RPMI8226 (cell line): ENCODE measurements around the gene MOGAT3.

Experiments
- DNase-seq: peaks from one replicate; pipeline ENCODE4 v3.0.0-alpha.2; 2015

The MOGAT3 gene, protein sequence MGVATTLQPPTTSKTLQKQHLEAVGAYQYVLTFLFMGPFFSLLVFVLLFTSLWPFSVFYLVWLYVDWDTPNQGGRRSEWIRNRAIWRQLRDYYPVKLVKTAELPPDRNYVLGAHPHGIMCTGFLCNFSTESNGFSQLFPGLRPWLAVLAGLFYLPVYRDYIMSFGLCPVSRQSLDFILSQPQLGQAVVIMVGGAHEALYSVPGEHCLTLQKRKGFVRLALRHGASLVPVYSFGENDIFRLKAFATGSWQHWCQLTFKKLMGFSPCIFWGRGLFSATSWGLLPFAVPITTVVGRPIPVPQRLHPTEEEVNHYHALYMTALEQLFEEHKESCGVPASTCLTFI

DNA sequence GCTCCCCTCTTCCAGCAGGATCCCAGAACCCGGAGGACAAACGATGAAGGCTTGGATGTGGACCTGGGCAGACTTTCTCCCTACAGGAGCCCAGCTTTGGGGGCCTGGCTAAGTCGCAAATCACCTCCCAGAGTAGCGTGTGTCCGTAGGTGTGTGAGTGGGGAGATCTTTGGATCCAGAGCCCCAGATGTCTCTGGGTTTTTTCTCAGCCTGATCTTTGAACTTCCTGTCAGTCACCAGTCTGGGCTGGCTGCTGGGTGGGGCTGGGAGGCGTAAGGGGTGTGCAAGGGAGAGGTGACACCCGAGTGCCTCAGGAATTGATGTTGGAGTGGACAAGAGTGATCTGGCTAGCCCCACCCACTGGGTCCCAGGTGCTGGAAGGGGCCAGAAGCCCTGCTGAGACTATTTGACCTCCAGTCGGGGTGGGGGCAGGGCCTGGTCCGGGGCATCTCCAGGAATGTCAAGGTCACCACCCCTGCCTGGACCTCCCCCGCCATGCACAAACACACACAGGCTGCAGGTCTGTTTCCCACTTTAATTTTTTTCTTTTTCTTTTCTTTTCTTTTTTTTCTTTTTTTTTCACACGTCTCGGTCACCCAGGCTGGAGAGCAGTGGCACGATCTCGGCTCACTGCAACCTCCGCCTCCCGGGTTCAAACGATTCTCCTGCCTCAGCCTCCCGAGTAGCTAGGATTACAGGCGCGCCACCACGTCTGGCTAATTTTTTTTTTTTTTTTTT is at the start of gene MOGAT3:
TSS of gene MOGAT3 (minus strand) at position 175 of the 738 bp plus-strand sequence. CDS start 182 bp downstream, outside the sequence.
- DNase-seq = no peak

DNA sequence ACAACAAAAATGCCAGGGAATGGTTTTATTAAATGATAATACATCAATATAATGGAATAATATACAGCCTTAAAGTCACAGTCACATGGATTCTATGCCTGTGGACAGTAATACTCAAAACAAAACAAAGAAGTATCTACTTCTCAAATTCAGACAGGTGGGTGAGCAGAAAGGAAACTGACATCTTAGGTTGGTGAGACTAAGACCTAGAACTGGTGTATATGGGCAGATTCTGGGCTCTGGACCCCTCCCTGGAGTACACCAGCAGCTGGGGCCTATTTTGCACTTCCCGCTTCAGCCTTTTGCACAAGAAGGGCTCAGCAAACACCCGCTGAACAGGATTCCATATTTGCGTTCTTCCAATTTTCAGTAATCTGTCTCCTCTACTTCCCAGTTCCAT is 49.5 kb upstream of the MOGAT3 start:
- no peak for DNase-seq

DNA sequence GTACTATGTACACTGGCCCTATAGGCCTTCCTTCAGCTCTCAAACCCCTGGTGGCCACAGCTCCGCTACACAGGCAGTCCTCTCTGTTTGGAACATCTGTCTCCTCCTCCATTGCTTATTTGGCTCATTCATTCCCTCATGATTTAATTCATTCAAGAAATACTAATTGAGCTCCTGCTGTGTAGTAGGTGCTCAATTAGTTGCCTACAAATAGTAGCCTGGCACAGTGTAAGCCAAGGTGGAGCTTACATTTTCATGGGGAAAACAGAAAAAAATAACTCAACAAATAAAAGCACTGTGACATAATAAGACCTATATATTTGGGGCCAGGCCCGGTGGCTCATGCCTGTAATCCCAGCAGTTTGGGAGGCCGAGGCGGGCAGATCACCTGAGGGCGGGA is 47.4 kb upstream of the MOGAT3 start:
- DNase-seq = no peak

DNA sequence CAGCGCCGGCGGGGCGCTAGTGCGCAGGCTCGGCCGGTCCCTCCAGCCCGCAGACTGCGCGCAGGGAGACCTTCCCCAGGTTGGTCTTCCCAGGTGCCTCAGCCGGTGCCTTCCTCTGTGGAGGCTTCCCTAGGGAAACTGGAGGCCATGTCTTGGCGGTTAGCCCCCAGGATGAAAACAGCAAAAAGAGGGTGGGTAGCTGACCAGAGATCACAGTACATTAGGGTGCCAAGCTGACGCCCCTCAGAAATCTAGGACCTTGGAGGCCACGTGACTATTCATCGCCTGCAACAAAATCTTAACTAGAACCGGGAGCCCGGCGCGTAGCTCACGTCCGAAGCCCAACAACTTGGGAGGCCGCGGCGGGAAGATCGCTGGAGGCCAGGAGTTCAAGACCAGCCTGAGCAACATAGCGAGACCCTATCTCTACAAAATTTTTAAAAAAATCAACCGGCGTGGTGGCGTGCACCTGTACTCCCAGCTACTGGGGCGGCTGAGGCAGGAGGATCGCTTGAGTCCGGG is 44.4 kb upstream of the MOGAT3 start:
- no peak for DNase-seq

DNA sequence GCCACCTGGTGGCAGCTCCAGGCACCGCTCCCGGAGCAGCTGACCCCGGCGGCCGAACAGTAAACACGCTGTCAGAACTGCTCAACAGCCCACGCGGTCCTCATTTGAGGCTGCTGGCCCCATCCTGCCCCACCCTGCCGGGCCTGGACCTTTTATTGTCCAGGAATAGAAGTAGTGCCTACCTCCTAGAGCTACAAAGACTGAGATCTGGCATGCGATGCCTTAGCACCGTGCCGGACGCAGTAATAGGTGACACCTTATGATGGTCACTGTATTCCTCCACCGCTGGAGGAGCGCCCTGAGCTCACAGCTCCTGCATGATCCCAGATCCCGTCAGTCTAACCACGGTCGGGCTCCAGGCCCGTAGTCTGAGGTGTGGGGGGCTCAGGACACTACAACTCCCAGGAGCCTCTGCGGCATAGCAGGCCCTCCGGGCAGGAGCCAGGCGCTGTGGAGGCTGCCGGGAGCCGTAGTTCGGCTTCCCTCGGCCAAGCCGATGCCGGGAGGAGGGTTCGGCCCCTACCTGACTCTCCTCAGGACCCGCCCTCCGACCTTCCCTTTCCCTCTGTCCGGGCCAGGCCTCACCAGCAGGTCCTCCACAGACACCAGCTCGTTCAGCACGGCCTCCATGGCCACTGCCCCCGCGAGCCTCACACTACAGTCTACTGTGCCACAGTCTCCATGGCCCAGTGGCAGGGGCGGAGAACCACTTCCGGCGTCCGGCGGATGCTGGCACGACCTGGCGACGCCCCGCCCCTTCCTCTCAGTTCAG is 43.7 kb upstream of the MOGAT3 start, which contains the start of gene FIS1:
TSS of gene FIS1 (minus strand) at position 707 of the 772 bp plus-strand sequence. CDS start at position 630, 77 bp downstream.
- peak; percentile 98 for DNase-seq

DNA sequence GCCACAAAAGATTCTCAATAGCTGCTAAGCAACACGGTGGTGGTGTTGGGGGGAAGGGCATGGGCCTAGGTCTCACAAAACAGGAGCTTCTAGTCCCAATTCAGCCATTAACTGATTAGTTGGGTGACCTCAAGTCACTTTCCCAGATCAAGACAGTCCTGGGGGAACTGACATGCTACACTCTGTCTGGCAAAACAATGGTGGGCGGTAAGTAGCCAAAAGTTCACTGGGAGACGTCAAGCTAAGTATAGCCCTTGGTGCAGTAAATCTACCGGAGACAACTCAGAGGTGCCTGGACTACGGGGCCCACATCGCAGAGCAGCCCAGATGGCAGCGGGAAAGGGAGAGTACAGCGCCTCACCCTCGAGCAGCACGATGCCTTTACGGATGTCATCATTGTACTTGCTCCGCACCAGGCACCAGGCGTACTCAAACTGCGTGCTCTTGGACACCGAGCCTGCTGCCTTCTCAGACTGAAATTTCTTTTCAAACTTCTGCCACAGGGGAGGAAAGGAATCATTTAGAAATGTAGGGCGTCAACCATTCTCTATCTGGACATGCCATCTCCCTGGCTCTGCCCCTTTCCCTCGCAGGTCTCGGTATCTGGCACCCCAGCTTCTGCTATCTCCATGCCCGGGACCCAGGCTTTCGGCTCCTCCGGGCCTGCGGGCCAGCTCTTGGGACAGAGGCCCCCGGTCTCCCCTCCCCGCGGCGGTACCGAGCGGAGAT is 43.0 kb upstream of the MOGAT3 start:
- DNase-seq = no peak

DNA sequence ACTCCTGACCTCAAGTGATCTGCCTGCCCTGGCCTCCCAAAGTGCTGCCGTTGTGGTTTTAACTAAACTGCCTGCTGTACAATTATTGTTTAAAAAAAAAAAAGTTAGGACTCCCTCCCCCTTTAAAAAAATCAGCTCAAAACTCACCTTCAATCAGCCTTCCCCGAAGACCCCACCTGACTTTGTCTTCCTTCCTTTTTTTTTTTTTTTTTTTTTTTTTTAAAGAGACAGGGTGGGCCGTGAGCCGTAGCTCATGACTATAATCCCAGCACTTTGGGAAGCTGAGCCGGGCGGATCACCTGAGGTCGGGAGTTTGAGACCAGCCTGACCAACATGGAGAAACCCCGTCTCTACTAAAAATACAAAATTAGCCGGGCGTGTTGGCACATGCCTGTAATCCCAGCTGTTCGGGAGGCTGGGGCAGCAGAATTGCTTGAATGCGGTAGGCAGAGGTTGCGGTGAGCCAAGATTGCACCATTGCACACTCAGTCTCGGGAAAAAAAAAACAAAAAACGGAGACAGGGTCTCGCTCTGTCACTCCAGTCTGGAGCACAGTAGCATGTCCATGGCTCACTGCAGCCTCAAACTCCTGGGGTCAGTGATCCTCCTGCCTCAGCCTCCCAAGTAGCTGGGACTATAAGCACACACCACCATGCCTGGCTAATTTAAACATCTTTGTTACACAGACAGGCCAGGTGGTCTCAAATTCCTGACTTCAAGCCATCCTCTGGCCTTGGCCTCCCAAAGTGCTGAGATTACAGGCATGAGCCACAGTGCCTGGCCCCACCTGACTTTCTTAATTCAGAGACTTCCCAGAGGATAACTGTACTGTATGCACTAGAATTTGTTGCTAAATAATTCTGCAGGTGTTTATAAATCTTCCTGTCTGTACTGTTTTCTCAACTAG is 40.9 kb upstream of the MOGAT3 start:
- no peak for DNase-seq

DNA sequence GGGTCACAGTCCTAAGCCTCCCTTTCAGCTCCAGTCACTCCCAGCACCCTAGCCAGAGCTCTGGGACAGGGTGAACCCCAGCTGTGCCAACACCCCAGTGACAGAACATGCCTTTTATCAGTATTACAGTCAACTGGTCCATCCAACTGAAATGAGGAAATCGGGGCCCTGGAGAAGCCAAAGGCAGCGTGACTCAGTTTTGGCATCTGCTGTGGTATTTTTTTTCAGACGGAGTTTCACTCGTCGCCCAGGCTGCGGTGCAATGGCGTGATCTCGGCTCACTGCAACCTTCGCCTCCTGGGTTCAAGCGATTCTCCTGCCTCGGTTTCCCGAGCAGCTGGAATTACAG is 40.2 kb upstream of the MOGAT3 start:
- no peak for DNase-seq

DNA sequence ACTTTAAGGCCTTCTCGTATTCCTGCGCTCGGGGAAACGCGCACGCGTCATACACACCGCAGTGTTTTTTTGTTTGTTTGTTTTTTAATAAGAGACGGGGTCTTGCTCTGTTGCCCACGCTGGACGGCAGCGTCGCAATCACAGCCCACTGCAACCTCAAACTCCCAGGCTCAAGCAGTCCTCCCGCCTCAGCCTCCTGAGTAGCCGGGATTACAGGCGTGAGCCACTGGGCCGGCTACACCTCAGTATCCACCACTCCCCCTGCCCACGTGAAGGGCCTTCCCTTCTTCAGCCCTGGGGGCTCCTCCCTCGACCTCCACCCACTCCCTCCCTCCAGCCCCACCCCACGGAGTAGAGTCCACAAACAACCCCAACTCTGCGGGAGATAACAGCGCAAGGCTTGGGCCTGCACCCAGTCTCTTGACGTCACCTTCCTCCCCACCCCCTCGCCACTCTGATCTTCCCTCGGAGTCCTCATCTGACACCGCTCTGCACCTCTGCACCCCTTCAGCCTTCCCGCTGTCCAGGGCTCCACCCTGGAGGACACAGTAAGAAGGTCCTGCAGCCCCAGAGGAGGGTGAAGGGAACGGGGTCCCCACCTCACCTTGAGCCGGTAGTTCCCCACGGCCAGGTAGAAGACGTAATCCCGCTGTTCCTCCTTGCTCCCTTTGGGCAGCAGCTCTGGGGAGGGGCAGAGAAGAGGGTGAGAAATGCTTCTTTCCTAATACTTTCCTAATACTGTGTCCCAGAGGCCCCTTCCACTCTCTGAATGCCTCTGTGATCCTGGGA is 39.6 kb upstream of the MOGAT3 start:
- no peak for DNase-seq

DNA sequence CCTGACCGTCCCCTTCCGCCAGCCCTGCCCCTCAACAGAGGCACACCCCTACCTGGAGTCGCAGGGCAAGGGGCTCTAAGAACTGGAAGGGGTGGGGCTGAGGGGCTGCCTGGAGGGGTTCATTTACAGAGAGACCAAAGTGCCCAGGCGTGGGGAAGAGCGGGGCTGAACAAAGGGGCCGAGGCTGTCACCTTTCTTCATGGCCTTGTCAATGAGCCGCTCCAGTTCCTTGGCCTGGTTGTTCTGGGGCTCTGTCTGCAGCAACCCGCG is 39.0 kb upstream of the MOGAT3 start:
- DNase-seq = no peak

DNA sequence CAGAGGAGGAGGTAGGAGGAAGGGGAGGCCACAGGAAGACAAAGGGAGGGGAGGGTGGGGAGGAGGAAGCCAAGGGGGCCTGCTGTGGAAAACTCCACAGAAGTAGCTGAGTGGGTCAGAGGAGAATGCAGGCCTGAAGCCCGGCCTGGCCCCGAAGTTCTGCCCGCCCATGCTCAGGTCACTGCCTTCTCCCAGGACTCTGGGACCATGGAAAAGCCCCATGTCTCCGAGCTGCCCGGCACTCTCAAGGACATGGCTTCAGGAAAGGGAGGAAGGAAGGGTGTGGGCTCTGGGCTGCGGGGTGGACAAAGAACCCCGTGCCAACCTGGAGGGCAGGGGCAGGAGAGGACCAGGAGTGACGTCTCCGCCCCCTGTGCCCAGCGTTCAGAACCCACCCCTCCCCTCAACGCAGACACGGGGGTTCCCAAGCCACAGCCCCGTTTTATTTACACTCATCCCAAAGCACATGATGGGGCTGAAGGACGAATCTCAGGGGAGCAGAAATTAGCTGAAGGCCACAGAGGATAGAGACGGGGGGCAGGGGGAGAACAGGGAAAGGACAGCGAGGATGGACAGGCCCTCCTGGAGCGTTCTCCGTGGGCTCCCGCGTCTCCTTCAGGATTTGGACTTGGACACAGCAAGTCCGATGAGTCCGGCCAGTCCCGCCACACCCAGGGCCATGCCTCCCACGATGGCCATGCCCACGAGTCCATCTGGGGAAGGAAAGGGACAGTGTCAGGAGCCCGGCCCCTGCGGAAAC is 38.5 kb upstream of the MOGAT3 start:
- DNase-seq = no peak

DNA sequence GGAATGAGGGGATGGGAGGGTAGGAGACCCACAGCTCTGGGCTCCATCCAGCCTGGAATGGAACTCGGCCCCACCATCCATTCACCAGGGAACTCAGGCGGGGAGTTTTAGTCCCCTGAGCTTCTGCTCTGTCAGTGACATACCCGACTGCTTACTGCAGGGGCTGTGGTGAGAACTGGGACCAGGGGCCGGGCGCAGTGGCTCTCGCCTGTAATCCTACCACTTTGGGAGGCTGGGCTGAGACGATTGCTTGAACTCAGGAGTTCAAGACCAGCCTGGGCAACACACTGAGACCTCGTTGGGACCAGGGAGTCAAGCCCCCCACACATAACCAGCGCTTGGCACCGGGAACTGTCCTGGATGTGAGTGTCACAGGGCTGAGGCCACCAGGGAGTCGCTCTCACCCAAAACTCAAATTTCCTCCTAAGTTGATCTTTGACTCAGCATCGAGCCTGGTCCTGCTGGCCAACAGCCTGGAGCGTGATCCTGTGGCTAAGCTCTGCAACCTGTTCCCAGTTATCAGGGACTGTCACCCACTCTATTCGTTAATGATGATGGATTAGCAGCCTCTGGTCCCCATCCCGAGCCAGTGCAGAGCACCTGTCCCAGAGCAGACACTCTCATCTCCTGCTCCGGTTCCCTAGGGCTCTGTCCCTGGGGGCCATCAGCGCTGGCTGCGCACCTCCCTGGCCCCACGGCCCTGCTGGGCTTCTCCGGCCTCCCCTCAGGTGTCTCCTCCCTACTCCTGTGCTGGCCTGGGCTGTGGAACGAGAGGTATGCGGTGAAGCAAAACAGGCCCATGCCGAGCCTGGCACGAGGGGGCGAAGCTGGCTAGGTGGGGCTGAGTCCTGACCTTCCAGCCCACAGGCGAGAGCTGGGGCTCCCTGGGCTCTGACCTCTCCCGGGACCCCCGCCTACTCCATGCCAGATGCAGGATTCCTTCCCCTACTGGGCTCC is 37.7 kb upstream of the MOGAT3 start:
- DNase-seq = no peak

DNA sequence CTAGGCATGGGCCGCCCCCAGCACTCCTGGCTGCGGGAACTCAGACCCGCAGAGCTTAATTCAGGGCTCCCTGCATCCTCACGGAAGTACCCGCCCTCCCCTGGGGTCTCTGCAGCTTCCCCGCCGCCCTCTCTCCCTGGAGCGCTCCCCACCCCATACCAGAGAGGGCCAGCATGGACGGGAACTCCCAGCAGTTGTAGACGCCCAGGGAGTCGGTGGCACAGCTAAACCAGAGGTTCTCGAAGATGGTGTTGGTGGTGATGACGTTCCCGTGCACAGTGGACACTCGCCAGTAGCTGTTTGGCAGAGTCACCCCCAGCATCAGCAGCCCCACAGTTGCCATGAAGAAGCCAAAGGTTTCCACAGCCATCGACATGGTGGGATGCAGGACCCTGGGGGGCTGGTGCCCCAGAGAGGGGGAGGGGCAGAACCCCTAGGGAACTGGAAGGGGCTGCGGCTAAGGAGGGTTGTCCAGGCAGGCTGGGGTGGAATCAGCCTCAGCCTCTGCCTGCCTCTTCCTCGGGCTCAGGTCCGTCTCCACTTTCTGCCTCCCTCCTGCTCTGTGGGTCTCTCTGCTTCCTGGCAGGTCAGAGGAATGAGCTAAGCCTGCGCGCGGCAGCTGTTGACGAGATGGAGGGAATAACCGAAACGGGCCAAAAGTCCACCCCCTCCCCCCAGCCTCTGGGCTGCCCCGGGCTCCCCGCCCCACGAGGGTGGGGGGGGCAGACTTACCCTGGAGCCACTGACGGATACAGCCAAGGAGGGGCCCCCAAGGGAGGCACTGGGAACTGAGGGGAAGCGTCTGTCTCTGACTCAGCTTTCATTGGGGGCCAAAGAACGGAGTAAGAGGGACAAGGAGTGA is 36.6 kb upstream of the MOGAT3 start, which contains the start of gene CLDN15:
TSS of gene CLDN15 (minus strand) at position 597 of the 862 bp plus-strand sequence. CDS start at position 376, 221 bp downstream.
- no peak for DNase-seq

DNA sequence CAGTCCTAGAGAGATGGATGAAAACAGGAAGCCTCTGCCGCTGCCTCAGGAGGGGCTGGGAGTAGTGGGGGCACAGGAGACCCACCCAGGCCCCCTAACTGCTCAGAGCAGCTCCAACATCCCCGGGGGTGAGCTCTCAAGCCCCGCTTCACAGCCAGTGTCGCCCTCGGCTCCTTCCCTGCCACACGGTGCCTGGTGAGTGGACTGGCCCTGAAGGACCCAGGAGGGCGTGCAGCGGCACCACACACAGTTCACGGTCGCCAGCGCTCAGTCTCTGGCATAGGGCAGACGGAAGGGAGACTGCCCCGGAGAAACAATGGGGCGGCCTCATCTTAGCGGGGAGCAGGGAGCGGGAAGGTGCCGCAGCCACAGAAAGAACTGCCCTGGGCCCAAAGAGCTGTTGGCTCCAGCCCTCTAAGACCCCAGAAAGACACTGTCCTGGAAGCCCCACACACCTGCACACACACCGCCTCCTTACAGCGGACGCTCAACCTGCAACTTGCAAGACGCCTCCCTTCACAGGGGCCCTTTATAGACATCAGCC is 35.5 kb upstream of the MOGAT3 start:
- DNase-seq = no peak

DNA sequence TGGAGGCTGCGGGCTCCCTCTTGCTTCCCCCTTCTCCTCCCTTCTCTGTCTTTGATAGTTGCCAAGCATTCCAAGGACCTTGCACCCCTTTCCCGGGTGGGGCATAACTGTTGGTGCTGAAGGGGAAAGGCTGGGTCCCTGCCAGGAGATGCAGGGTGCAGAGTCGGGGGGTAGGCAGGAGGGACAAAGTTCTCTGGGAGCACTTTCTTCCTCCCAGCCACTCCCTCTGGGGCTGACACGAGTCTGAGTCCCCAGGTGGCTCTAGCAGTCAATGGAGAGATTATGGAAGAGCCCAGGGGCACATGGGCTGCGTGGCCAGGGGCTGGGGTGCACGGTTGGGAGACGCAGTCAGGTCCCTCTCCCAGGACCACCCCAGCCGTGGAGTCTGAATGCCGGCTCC is 34.7 kb upstream of the MOGAT3 start:
- DNase-seq = no peak

DNA sequence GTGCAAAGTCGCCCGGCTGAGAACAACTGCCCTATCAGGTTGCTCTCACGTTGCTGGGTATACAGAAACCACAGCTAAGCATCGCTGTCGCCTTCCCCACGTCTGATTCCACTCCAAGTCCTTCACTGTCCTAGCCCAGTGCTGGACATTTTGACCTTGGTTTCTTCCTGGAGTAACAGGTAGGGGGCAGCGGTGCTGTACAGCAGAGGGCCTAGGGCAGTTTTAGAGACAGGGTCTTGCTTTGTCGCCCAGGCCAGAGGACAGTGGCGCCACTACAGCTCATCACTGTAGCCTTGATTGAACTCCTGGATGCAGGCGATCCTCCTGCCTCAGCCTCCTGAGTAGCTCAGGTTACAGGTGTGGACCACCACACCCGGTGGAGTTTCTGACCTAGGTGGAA is 34.2 kb upstream of the MOGAT3 start:
- DNase-seq = peak; percentile 28

DNA sequence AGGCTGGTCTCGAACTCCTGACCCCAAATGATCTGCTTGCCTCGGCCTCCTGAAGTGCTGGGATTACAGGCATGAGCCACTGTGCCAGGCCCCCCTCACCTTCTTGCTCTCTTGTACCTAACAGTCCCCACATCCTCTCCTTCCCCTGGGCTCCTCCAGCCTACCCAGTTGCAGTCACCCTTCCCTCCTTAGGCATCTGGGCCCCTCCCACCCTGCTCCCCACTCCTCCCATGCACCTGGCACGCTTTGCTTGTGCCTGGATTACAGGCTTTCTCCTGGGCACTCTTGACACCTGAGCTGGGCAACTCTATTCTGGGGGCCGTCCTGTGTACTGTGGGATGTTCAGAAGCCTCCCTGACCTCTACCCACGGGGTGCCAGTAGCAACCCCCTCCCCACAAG is 33.8 kb upstream of the MOGAT3 start:
- no peak for DNase-seq
